Uterus (tissue), 2 donors: ENCODE data around the gene ACAP2.

ENCODE experiments used
- CTCF ChIP-seq, 4 experiments: fragments of 200-600 bp in 2 of 4; fragments of 450-650 bp in 2 of 4; sonication (generic) in 2 of 4; IDR thresholded peaks; one replicate each; pipeline ENCODE4 v1.5.1; 2016 to 2019; ENCODE audit warnings: antibody characterized with exemption in 4 of 4, mild to moderate bottlenecking in 2 of 4, moderate library complexity in 1 of 4
- POLR2A ChIP-seq, 2 donors: fragments of 450-650 bp; IDR thresholded peaks; one replicate each; pipeline ENCODE4 v1.6.1; 2016; ENCODE audit warnings: antibody characterized with exemption in 2 of 2, mild to moderate bottlenecking in 1 of 2, moderate library complexity in 1 of 2

GRCh38 chr3:195255176-195255500 is 187.7 kb downstream of the ACAP2 start:
- no peak for TF ChIP-seq CTCF (IDR thresholded peaks at IDR 0.05)
- no peak for TF ChIP-seq POLR2A (IDR thresholded peaks at IDR 0.05)
